ENCODE data around the gene SOX13. TPM values are rescaled to one million over a fixed set of nuclear protein-coding genes. Genes with fewer than 3 reads are reported as not detected.

Gene SOX13
- total RNA-seq, 1 donor from 2014 or later = 28.6 TPM

- Histone ChIP-seq H3K79me2 (ENCODE audit: low read depth) (no peaks in the 10 kb centered on the region), H3K4me3 (no peak overlapping the region), H2AFZ (replicated peaks) (no peak overlapping the region), H3F3A (ENCODE audit: low read depth) (no peaks in the 10 kb centered on the region), H4K20me1 (ENCODE audit: low read depth) (no peaks in the 10 kb centered on the region), H3K9me3 (ENCODE audit: low read depth) (no peaks in the 10 kb centered on the region), H3K9ac (no peak overlapping the region), H3K4me1 (no peaks in the 10 kb centered on the region), H3K4me2 (no peak overlapping the region), H3K27ac (no peak overlapping the region), H3K27me3 (peaks cover 28% of the 10 kb centered on the region), H3K36me3 (no peaks in the 10 kb centered on the region)
- no peak overlapping the region for H3K4me3 Mint-ChIP-seq
- TF ChIP-seq EZH2phosphoT487 (IDR thresholded peaks at IDR 0.05) = no peak
- peaks cover 7% of the 10 kb centered on the region for H3K27me3 Mint-ChIP-seq (ENCODE audit: insufficient read depth, low read depth)
- H3K27ac Mint-ChIP-seq = no peak overlapping the region
- no peaks in the 10 kb centered on the region for H3K36me3 Mint-ChIP-seq
- no peaks in the 10 kb centered on the region for H3K9me3 Mint-ChIP-seq
- DNase-seq (ENCODE audit: low spot score) = no peak
- H3K4me1 Mint-ChIP-seq = no peaks in the 10 kb centered on the region
Observed at GRCh38 chr1:204177133-204177532, 104.2 kb downstream of the SOX13 start.

Other genes starting within 250 kb of the SOX13 start
- gene SNRPE, start 211.5 kb upstream of the SOX13 start, total RNA-seq (ENCODE audit: low replicate concordance) = 239 and 430 TPM in 2 replicates
- gene ETNK2, start 78.9 kb downstream of the SOX13 start, total RNA-seq (ENCODE audit: low replicate concordance) = 5.3 and 17.6 TPM in 2 replicates
- gene REN, start 93.2 kb downstream of the SOX13 start, total RNA-seq (ENCODE audit: low replicate concordance) = not detected in 2 replicates
- gene KISS1, start 123.4 kb downstream of the SOX13 start, total RNA-seq (ENCODE audit: low replicate concordance) = not detected in 2 replicates
- 1.2 TPM in 1 of 2 replicates, not detected in the other for gene GOLT1A, start 140.9 kb downstream of the SOX13 start, total RNA-seq (ENCODE audit: low replicate concordance)

Data from neural progenitor cell (in vitro differentiated cells).